GM19455 (cell line): ENCODE data around the gene HMCN2.
"Not testable (repeated sequence)": the region's sequence is repeated elsewhere in the genome, so short reads cannot be mapped to it uniquely, and the experiment has no call there.

ENCODE experiments used
- ATAC-seq: cut with Tn5 transposase; IDR thresholded peaks from one replicate; pipeline ENCODE4 v1.9.1; 2021; ENCODE audit not compliant: unreplicated experiment

The HMCN2 gene

DNA sequence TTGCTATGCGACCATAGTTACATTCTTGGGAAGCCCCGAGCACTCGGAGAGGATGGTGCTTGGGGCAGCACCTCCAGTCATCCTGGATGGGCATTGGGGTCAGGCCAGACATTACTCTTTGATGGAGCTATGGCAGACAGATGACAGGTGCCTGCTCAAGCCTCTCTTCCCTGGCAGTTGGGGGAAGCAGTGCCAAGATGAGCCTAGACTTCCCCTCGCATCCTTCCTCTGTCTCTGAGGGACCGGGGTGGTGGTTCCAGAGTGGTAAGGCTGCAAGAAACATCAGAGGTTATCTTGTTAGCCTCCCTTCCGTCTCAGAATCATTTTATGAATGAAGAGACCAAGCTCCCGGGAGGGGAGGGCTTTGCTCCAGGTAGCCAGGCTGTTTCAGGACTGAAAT, 2.8 kb upstream of the HMCN2 start:
- ATAC-seq = no peak

DNA sequence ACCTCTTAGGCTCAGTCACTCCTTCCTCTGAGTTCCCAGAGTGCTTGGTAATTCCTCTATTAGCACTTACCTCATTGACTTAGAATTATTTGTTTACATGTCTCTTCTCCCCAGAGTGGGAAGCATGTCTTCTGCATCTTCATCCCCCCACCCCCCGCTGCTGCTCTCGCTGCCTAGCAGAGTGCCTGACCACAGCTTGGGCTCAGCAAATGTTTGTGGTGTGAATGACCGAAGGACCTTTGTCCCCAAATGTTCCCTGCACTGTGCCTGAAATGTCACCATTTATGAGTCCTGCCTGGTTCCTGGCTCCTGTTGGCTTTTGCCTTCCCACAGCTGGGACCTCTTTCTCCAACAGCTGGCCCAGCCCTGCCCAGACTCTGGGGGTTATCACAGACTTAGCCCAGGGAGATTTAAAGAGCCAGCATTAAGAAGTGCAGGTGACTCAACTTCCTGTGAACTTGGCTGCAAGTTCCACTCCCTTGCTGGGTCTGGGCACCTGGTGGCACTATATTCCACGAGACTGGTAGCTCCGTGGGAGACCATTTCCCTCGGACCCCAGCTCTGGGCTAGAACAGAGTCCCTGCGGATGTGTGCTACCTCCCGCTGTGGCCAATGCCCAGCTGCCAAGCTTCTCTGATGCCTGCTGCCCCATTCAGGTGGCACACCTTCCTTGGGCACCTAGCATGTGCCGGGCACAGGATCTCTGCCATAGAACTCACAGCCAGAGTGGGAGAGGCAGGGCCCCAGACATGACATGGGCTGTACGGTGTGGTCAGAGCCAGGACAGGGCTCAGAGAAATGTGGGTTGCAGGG, 1.8 kb upstream of the HMCN2 start:
- ATAC-seq = no peak

DNA sequence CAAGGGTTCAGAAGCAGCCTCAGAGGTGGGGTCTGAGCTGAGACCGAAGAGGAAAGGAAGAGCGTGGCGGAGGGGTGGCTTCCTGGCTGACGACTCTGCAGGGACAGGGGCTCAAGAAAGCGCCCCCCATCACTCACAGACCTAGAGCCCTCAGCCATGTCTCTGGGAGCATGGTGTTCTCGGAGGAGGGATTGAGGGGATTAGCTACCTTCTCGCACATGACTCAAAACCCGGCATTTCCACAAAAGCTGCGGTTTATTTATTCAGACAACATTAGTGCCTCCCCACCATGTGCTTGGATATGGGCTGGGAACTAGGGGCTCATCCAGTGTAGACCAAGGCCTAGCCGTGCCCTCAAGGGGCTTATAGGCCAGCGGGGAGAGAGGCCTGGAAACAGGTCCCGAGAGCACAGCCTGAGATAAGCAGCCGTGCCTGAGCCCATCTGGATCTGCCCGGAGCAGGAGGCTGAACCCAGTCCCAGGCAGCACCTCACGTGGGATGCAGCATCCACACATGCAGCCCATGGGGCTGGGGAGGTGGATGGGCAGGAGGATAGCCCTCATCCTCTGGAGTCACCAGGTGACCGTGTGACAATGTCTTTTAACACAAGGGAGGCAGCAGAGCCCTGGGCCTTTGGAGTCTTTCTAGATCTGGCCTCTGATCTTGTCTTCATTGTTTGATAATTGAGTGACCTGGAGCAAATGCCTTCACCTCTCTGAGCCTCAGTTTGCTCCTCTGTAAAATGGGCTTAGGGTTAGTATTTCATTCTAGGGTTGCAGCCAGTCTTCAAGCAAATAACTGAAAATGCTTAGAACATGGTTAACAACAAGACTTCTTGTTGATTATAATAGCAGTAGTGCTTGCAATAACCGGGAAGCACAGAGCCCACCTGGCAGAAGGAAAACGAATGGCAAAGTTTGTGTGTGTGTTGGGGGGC, 878 bp upstream of the HMCN2 start:
- ATAC-seq = no peak

DNA sequence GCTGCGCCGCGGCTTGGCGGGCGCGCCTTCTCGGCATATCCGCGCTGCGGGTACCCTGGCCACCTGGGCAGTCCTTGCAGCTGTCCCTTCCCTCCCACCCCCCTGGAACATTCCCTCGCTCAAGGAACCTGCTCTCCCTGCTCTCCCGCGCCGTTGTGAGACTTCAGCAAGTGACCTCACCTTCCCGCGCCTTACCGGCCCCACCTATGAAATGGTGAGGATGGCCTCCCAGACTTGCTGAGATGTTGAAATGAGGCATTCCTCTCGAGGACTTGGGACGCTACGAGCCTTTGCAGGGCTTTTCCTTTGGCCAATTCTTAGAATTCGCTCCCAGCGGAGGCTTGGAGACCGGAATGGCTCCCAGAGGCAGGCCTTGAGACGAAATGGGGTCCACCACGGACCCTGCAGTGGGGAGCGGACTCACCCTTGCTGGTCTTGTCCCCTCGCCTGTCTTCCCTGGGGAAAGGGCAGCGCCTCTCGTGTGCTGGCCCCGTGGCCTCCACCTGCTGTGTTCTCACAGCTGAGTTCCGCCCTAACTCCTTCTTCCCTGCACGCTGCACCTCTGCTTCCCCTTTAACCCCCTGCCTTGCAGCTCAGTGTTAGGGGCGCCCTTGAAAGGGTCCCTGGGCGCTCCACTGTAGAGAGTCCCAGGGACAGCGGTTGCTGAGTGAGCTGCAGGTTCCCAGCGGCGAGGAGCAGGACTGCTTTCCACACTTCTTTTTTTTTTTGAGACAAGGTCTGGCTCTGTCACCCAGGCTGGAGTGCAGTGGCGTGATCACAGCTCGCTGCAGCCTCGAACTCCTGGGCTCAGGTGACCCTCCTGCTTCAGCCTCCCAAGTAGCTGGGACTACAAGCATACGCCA, 907 bp downstream of the HMCN2 start:
- no peak for ATAC-seq

DNA sequence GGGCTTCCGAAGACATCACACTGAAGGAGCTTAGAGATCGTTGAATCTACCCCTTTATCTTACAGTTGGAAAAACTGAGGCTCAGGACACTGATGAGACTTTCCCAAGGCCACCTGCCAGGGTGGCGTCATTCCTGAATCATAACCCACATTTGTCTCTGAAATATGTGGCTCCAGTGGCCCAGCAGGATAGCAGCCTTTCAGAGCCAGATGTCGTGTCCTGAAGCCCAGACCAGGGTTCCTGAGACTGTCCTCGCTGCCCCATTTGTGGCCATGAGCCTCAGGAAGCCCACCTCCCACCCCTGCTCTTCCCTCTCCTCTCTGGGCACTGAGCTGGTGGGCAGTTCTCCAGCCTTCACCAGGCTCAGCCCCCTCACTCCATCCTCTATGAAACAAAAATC, 2.4 kb downstream of the HMCN2 start:
- ATAC-seq = no peak

DNA sequence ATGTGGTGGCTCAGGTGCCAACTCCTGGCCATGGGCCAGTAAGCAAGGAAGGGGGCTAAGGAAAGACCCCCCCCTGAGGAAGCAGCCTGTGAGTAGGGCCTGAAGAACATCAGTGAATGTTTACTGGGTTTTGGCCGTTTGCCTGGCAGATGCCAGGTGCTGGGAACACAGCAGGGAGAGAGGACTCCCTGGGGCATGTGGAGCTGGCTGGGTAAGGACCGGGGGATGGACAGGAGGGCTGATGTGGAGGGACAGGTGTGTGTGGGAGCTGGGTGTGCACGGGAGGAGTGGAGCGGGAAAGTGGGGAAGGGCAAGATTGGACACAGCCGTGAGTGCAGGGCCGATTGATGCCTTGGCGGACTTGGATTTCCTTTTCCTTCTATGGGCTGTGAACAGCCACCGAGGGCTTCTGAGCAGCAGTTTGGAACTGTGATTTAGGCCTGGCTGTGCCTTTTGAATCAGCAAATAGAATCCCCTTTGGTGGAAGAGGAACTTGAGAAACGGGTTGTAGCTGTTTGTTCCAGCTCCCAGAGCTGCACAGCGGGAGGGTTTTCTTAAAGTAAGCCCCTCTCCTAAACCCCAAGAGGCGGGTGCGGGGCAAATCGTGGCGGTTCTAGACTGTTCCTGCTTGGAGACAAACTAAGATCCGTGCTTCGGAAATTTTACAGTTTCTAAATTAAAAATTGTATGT, 3.1 kb downstream of the HMCN2 start:
- ATAC-seq = no peak

DNA sequence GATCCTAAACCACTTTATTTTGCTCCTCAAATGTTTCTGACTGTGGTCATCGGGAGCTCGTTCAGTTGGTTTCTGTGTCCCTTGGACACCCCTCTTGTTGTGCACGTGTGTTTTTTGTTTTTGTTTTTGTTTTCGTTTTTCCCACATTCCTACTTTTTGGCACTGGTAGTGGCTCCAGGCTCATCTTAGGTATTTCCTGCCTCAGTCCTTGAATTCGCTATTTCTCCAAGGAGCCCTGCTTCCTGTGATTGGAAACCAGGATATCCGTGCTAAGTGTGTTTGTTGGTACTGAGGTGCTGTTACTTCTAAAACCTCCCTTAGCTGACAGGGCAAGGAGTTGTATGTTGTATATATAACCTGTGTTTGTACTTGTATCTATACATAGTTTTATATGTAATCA, 5.9 kb downstream of the HMCN2 start:
- ATAC-seq = no peak

DNA sequence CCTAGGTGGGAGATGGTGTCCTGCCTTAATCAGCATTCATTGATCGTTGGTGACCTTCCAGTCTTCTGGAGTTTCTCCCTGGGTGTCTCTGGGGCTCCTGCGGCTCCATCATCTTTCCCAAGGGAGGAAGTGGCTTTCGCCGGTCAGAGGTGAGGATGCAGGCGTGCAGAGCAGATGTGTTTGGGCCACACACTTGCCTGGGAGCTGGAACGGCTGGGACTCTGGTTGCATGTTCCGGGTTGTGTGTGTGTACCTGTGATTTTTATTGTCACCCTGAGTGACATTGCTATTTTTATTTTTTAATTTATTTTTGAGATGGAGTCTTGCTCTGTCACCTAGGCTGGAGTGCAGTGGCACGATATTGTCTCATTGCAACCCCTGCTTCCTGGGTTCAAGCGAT, 9.6 kb downstream of the HMCN2 start:
- ATAC-seq = no peak

DNA sequence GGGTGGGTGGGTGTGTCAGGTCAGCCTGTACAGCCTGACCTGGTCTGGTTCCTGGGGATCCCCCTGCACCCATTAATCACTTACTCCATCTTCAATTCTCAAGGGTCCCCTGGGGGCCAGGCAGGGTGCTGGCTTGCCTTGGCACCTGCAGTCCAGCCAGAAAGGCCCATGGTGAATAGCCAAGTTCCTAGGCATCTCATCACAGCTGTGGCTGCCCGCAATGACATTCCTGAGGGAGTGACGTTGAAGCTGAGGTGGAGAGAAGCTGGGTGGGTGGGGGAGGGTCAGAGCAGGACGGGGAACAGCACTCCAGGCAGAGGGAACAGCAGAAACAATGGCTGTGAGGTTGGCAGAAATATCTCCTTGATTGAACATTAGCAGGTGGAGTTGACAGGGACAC, 10.6 kb downstream of the HMCN2 start:
- ATAC-seq = no peak

DNA sequence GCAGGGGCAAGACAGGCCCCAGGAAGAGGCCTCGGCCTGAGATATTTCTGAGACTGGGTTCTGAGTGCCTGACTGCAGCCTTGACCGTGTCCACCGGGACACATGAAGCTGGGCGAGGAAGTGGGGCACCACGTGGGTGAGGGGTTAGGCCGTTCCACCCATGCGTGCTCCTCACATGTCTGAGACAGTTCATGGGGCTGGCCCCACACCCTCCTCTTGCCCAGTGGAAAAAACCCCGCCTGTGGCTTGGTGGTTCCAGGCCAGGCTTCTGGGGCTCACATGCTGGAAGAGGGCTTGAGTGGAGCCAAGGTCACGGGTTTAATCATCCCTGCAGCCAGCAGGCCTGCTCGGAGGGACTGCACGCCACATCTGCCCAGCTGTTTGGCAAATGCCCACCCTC, 11.4 kb downstream of the HMCN2 start:
- no peak for ATAC-seq

DNA sequence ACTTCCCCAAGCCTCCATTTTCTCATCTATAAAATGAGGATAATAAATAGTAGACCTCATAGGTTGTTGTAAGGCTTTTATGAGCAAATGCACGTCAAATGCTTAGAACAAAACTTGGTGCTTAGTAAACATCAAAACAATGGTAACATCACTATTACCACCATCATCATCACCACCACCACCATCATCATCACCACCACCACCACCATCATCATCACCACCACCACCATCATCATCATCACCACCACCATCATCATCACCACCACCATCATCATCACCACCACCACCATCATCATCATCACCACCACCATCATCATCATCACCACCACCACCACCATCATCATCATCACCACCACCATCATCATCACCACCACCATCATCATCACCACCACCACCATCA, 12.0 kb downstream of the HMCN2 start:
- ATAC-seq = not testable (repeated sequence)

DNA sequence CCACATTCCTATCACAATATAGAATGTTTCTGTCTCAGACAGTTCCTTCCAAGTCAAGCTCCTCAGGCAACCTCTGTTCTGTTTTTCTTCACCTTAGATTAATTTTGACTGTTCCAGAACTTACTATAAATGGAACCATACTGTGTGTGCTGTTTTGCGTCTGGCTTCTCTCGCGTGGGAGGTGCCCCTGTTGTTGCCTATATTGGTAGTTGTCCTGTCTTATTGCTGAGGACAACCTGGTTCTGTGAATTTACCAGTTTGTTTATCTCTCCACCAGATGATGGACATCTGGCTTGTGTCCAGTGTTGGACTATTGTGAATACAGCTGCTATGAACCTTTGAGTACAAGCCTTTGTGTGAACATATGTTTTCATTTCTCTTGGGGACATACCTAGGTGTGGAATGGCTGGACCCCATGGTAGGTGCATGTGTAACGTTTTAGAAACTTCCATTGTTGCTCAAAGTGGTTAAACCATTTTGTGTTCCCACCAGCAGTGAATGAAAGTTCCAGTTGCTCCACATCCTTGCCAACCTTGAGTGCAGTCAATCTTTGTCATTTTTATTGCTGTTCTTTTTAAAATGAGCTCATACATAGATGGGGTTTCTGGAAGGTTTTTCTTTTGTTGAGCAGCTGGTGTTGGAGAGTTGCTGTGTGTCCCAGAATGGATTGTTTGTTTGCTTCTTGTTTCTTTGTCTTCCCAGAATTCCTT, 18.1 kb downstream of the HMCN2 start:
- ATAC-seq = no peak

DNA sequence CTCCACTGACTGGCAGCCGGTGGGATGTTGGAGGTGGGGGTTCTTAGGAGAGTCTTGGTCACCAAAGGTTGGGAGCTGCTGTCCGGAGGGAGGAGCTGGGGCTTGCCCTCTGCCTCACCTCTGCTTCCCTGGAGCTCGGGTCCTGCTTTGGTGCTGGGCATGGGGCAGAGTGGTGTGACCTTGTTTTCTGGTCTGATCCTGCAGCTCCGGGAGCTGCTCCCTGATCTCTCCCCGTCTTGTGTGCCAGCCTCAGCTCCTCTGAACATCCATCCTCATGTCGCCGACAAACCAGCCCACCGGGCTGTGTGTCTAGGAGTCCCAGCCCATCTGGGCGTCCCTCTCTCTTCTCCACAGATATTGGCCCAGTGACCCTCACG, 18.7 kb downstream of the HMCN2 start:
- ATAC-seq = no peak

DNA sequence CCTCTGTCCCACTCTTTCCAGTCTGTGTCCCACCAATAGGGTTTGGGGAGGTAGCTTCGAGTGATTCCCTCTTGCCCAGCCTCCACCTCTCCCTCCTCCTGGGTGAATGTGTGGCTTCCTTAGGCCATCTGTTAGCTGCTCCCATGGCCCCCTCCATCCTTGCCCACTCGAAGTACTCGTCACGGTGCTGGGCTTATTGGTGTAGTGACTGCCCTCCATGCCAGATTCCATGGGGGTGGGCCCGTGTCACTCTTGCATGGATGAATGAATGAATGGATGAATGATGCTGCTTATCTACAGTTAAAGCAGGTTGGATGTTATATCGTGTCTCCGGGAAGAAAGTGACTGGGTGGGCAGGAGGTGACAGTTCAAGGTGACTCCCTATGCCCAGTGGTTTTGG, 19.1 kb downstream of the HMCN2 start:
- ATAC-seq = no peak

DNA sequence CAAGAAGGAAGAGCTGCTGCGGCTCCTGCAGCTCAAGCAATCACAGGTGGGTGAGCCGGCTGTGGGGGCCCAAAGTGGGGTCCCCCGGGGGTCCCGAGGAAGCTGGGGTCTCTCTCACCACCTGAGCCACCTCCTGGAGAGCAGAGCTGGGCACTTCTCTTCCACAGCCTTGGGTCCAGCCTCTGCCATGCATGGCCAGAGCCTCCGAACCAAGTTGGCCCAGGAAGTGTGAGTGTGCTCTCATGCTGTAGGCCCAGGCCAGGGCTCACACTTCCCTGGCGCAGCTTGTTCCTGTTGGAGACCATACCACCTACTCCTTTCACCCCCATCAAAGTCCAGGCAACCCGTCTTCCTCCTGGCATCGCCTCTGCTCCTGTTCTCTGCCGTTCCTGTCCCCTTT, 19.7 kb downstream of the HMCN2 start:
- ATAC-seq = no peak

DNA sequence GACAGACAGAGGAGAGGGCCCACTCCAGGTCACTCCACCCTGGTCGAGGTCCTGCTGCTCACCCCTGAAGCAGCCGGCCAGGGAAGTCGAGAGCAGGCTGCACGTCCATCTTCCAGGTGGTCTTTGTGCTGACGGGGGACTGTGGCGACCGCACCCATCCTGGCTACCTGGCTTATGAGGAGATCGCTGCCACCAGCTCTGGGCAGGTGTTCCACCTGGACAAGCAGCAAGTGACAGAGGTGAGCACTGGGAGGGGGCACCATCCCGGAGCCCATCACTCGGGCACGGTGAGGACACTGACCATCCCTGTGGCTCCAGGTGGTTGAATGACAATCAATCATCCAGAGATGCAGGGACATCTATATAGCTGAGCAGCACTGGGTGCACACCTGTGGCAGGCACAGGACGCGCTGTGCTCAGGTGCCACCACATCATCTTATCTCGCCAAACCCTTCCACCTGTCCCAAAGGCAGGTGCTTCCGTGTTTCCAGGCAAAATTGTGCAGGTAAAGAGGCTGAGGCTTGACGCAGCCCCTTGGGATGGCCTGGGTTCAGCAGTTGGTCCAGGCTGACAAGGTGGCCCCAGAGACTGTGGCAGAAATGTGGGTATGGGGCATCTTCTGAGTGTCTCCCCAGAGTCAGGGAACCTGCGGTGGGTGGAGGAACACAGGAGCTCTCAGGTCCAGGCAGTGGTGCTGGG, 20.7 kb downstream of the HMCN2 start:
- no peak for ATAC-seq

DNA sequence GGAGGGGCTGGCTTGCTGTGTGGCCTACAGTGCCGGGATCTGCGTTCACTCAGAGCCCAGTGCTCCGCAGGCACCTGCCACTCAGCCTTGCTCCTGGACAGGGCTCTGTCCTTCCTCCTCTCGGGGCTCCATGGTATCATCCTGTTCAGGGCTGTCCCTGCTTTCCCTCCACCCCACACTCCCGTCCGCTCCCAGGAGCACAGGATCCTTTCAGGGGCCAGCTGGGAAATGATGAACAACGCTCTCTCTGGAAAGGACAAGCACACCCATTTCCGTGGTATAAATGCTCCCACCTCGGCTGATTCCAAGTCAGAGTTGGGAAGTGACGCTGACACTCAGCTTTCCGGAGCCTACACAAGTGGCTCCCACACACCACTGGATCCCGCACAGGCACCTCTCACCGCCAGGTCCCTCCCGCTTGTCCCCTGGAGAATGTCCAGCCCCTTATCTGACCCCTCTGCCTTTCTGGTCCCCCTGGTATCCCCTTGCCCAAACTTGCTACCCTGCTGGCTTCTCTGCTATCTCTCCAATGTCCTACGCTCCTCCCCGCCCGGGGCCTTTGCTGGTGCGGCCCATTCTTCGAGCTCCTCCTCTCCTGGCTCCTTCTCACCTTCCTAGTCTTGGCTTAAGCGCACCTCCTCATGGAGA, 21.3 kb downstream of the HMCN2 start:
- ATAC-seq = no peak

DNA sequence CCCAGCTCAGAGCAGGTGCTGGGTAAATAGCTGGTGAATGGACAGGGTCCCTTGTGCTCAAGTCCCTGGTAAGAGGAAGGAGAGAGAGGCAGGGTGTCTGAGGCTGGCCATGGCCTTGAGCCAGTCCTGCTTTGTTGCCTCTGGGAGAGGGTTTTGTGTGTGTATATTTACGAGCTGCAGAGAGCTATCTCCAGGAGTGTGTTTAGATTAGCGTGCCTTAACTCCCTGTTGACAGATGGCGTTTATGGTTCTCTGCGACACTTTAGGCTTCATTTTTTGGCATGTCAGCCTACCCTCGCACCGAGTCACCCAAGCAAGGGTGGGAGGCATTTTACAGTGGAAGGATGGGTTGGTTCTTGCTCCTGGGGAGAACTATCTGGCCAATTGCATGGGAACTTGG, 22.2 kb downstream of the HMCN2 start:
- no peak for ATAC-seq

DNA sequence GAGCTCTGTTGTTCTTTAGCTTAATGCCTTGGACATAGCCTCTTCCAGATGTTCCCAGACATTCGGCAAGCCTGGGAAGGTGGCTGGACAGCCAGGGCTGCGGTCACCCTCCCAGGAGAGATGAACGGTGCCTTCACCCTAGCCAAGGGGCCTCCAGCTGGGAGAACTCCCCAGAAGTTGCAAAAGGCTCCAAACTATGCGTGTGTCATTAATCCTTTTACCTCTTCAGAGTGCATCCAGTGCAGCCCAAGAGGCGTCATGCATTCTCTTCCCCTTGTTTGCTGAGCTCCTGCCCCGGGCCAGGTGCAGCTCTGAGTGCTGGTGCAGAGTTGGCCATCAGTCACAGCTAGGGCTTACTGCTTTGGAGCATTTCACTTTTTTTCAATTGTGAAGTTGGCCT, 22.8 kb downstream of the HMCN2 start:
- no peak for ATAC-seq
